HepG2 (cell line): ENCODE measurements around the gene TEX14. TPM values are rescaled to one million over a fixed set of nuclear protein-coding genes. Genes with fewer than 3 reads are reported as not detected.

Experiments used
- ATAC-seq: fragments of 200-7000 bp; cut with Tn5 transposase; 3 replicates; pipeline ENCODE4 v1.9.1; 2020; ENCODE audit warnings: mild to moderate bottlenecking, moderate library complexity
- BruUV-seq: library from RNA; stranded (reverse); fragments of 400-500 nt; replicated peaks from 2 replicates; lab custom pipeline; 2021; lab: Mats Ljungman, UMichigan
- CTCF ChIA-PET: fragments of 300-600 bp; formaldehyde crosslinking; extraction: SDS; loops from one replicate; lab custom pipeline; 2021; ENCODE audit warnings: low total read pairs, inconsistent platforms, low intra/inter-chr PET ratio; lab: Yijun Ruan, JAX
- POLR2A ChIA-PET: fragments of 350-600 bp; sonication (Branson Sonifier 250); formaldehyde crosslinking; loops from one replicate; lab custom pipeline; 2020; ENCODE audit warnings: antibody characterized with exemption, inconsistent platforms; lab: Yijun Ruan, JAX
- DNase-seq: peaks from one replicate; pipeline ENCODE4 v3.0.0-alpha.2; 2015; ENCODE audit warnings: low spot score
- FAIRE-seq: peaks from 3 replicates; lab custom pipeline; 2011; peaks lifted over from hg19 to GRCh38; lab: Jason Lieb, UNC
- H2AFZ ChIP-seq: one replicate; pipeline ENCODE4 v1.6.1; 2011; ENCODE audit warnings: low read length, inconsistent platforms
- H3K27ac ChIP-seq: fragments of 300-600 bp; 3 replicates; pipeline ENCODE4 v1.8.0; 2011; ENCODE audit warnings: mixed run types, mild to moderate bottlenecking, mixed read lengths, low read length, inconsistent platforms; ENCODE audit not compliant: insufficient read depth; ENCODE audit errors: extremely low read length
- H3K27me3 ChIP-seq, 2 experiments: fragments of 200-600 bp in 1 of 2; 2 replicates in 1 of 2; 3 replicates in 1 of 2; pipeline versions ENCODE4 v1.6.0 to v1.8.0; 2011; ENCODE audit warnings: low read length in 2 of 2, mild to moderate bottlenecking in 2 of 2, moderate library complexity in 2 of 2, inconsistent platforms in 1 of 2; ENCODE audit not compliant: insufficient read depth in 2 of 2, control insufficient read depth in 1 of 2
- H3K36me3 ChIP-seq, 2 experiments: fragments of 200-600 bp in 1 of 2; replicated peaks in 1 of 2; 2 replicates in 1 of 2; 3 replicates in 1 of 2; pipeline versions ENCODE4 v1.5.1 to v1.8.0; 2011; ENCODE audit warnings: low read length in 2 of 2, inconsistent platforms in 1 of 2; ENCODE audit not compliant: insufficient read depth in 2 of 2, control insufficient read depth in 1 of 2
- H3K4me1 ChIP-seq: 2 replicates; pipeline ENCODE4 v1.5.1; 2012; ENCODE audit warnings: low read length, inconsistent platforms; ENCODE audit not compliant: insufficient read depth
- H3K4me2 ChIP-seq: 2 replicates; pipeline ENCODE4 v1.6.0; 2011; ENCODE audit warnings: low read depth, low read length, inconsistent platforms
- H3K4me3 ChIP-seq, 3 experiments: fragments of 200-600 bp in 1 of 3; sonication (generic), shearing (Covaris generic) in 1 of 3; replicated peaks in 1 of 3; 2 replicates each; pipeline ENCODE4 v1.5.1; 2011 to 2016; ENCODE audit warnings: low read length in 3 of 3, inconsistent platforms in 2 of 3, low read depth in 2 of 3, mild to moderate bottlenecking in 2 of 3, control low read depth in 1 of 3, mixed read lengths in 1 of 3; ENCODE audit not compliant: insufficient read depth in 1 of 3
- H3K79me2 ChIP-seq: one replicate; pipeline ENCODE4 v1.6.1; 2011; ENCODE audit warnings: low read length, inconsistent platforms; ENCODE audit not compliant: insufficient read depth
- H3K9ac ChIP-seq: 2 replicates; pipeline ENCODE4 v1.6.0; 2011; ENCODE audit warnings: mild to moderate bottlenecking, low read depth, low read length, inconsistent platforms; ENCODE audit not compliant: insufficient read depth
- H3K9me3 ChIP-seq: 2 replicates; pipeline ENCODE4 v1.5.1; 2012; ENCODE audit warnings: mild to moderate bottlenecking, low read length
- H4K20me1 ChIP-seq: 2 replicates; pipeline ENCODE4 v1.6.0; 2011; ENCODE audit warnings: inconsistent platforms, mild to moderate bottlenecking, low read length, moderate library complexity; ENCODE audit not compliant: insufficient read depth
- HMG20B ChIP-seq: conservative IDR thresholded peaks from 2 replicates; pipeline ENCODE4 v1.6.1; 2016; ENCODE audit warnings: missing genetic modification reagents, missing compliant biosample characterization
- HNF4G ChIP-seq, 2 experiments: sonication (generic) in 1 of 2; formaldehyde crosslinking in 1 of 2; IDR thresholded peaks; 2 replicates each; pipeline versions ENCODE4 v1.4.0 to v1.6.1; 2011 to 2020; ENCODE audit warnings: borderline replicate concordance in 2 of 2, low read depth in 2 of 2, mild to moderate bottlenecking in 2 of 2, low read length in 1 of 2, missing genetic modification reagents in 1 of 2, moderate library complexity in 1 of 2
- KLF15 ChIP-seq: sonication (generic); formaldehyde crosslinking; IDR thresholded peaks from 2 replicates; pipeline ENCODE4 v1.8.1; 2023; ENCODE audit warnings: borderline replicate concordance, mild to moderate bottlenecking, inconsistent platforms, missing genetic modification reagents, mixed read lengths
- PATZ1 ChIP-seq: sonication (generic); formaldehyde crosslinking; IDR thresholded peaks from 2 replicates; pipeline ENCODE4 v1.4.0; 2020; ENCODE audit warnings: missing genetic modification reagents
- ZFP36L2 ChIP-seq: sonication (generic); formaldehyde crosslinking; IDR thresholded peaks from 2 replicates; pipeline ENCODE4 v1.4.0; 2020; ENCODE audit warnings: missing genetic modification reagents
- ZMYM4 ChIP-seq: sonication (generic); formaldehyde crosslinking; IDR thresholded peaks from 2 replicates; pipeline ENCODE4 v1.8.1; 2023; ENCODE audit warnings: mild to moderate bottlenecking, missing genetic modification reagents
- ZNF768 ChIP-seq: sonication (generic); formaldehyde crosslinking; IDR thresholded peaks from 2 replicates; pipeline ENCODE4 v1.4.0; 2020; ENCODE audit warnings: missing genetic modification reagents
- WGBS: methylation state at CpG from one replicate; pipeline ENCODE4 v1.1.6; 2017; ENCODE audit warnings: low lambda C conversion rate; 5-methylcytosine and 5-hydroxymethylcytosine counted together
- in situ Hi-C: cut with HindIII; loops from 2 replicates; pipeline ENCODE4 v1.10.0; 2017; ENCODE audit warnings: low pct_unique_long_range_greater_than_20kb; ENCODE audit not compliant: extremely low pct_ligation_motif_present
- intact Hi-C: fragments of 100-400 bp; cut with micrococcal nuclease; formaldehyde crosslinking; loops from one replicate; pipeline ENCODE4 v1.10.0; 2022; ENCODE audit not compliant: unreplicated experiment
- polyA plus RNA-seq, 8 experiments: library from polyadenylated mRNA; depleted of rRNA in 3 of 8; stranded (reverse) in 7 of 8; unstranded in 1 of 8; fragments of >200 nt; fragmentation: Illumina TruSeq in 4 of 8; extraction: Trizol in 4 of 8; gene quantifications; 2 replicates each; pipeline versions ENCODE4 v1.2.1 to v1.2.3, GENCODE V29; 2011 to 2016; ENCODE audit warnings: low read depth in 4 of 8, missing spikeins in 1 of 8, mixed read lengths in 1 of 8; ENCODE audit not compliant: insufficient read depth in 1 of 8
- total RNA-seq, 5 experiments: library from RNA; depleted of rRNA; stranded (reverse); fragments of >200 nt; fragmentation: Illumina TruSeq; extraction: Trizol; gene quantifications; 2 replicates each; pipeline ENCODE4 v1.2.3, GENCODE V29; 2016; ENCODE audit warnings: low read depth in 1 of 5

TEX14 gene
- total and polyA plus RNA-seq, 2 of the 13 experiments (the other 11 are each of a cell fraction or from before 2014, with no cell fraction given): 0.04 to 0.07 TPM

- H3K9me3 ChIP-seq: no peaks in the 10 kb centered on the region
- no peaks in the 10 kb centered on the region for H3K79me2 ChIP-seq
- no peak overlapping the region for H3K9ac ChIP-seq
- no peak overlapping the region for H3K4me2 ChIP-seq
- H3K36me3 ChIP-seq: no peaks in the 10 kb centered on the region
- intact Hi-C loops: no loop called here
- 89% methylated on average over 3 of the region's 3 CpGs for WGBS
- no peaks in the 10 kb centered on the region for H3K4me1 ChIP-seq
- no peak overlapping the region for H2AFZ ChIP-seq
- H3K4me3 ChIP-seq: no peak overlapping the region
- DNase-seq: no peak
- H3K27ac ChIP-seq: no peak overlapping the region
- POLR2A ChIA-PET: interaction anchor here (1.0 kb wide), 1 partner anchor 34 kb away, joined by 3 read pairs; no protein-coding TSS in a partner anchor
- no peak for TF ChIP-seq ZNF768 (CRISPR knock-in tag)
- TF ChIP-seq PATZ1 (CRISPR knock-in tag): no peak
- TF ChIP-seq ZMYM4 (CRISPR knock-in tag): no peak
- no peak for TF ChIP-seq ZFP36L2 (CRISPR knock-in tag)
- TF ChIP-seq HMG20B (CRISPR knock-in tag): no peak
- TF ChIP-seq HNF4G (IDR thresholded peaks at IDR 0.05; ENCODE audit: borderline replicate concordance, low read depth, low read length): no peak
- no peak for TF ChIP-seq HNF4G (CRISPR knock-in tag; IDR thresholded peaks at IDR 0.05; ENCODE audit: borderline replicate concordance, low read depth)
- no peak for TF ChIP-seq KLF15 (CRISPR knock-in tag)
- TF ChIP-seq, all 625 proteins: peak for 0
- no peaks in the 10 kb centered on the region for H3K27me3 ChIP-seq
- ATAC-seq (no peak), FAIRE-seq (no peak)
- in situ Hi-C loops: loop anchor here (10.0 kb wide), 1 partner anchor 63 kb away; no protein-coding TSS in a partner anchor
- CTCF ChIA-PET: no interaction called here
- H4K20me1 ChIP-seq: no peaks in the 10 kb centered on the region
- BruUV-seq: no TSS peak
Observed at GRCh38 chr17:58597371-58597770, 94.5 kb downstream of the TEX14 start.
